Right lobe of liver (tissue), 4 donors: Measurements from ENCODE around the gene SOCS7.

Experiments
- POLR2A ChIP-seq: fragments of 450-650 bp; IDR thresholded peaks from one replicate; pipeline ENCODE4 v1.6.1; 2017; ENCODE audit warnings: antibody characterized with exemption, mild to moderate bottlenecking
- TF ChIP-seq, protein P1 (sequence below), 4 donors: fragments of 200-600 bp in 3 of 4; fragments of 450-650 bp in 1 of 4; IDR thresholded peaks; one replicate each; pipeline versions ENCODE4 v1.5.1 to v1.8.0; 2016 to 2022; ENCODE audit warnings: antibody characterized with exemption in 4 of 4, mild to moderate bottlenecking in 2 of 4
- donor health status: DM: no; HTN: no; CAD: no.
- donor health status: DM: no; HTN: no; CAD: no.
- donor health status: DM: no; HTN: yes; CAD: no.

DNA sequence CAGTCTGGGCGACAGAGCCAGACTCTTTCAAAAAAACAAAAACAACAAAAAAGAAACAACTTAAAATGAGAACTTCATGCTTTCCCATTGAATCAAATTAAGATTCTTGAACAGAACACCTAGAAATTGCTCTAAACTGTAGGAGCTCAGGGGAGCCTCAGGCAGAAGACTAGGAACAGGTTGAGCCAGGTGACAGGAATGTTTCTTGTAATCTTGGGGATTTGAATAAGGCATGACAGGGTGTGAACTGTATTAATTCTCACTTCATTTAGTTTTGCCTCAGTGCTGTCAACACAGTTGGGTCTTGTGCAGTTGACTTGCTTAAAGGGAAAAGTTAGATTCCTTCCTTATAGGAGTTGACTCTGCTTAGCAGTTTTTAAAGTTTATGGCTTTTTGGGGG is 27.8 kb downstream of the SOCS7 start:
- TF ChIP-seq, protein P1, sequence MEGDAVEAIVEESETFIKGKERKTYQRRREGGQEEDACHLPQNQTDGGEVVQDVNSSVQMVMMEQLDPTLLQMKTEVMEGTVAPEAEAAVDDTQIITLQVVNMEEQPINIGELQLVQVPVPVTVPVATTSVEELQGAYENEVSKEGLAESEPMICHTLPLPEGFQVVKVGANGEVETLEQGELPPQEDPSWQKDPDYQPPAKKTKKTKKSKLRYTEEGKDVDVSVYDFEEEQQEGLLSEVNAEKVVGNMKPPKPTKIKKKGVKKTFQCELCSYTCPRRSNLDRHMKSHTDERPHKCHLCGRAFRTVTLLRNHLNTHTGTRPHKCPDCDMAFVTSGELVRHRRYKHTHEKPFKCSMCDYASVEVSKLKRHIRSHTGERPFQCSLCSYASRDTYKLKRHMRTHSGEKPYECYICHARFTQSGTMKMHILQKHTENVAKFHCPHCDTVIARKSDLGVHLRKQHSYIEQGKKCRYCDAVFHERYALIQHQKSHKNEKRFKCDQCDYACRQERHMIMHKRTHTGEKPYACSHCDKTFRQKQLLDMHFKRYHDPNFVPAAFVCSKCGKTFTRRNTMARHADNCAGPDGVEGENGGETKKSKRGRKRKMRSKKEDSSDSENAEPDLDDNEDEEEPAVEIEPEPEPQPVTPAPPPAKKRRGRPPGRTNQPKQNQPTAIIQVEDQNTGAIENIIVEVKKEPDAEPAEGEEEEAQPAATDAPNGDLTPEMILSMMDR (IDR thresholded peaks at IDR 0.05): no peak
- TF ChIP-seq POLR2A: no peak
